ENCODE data around the gene KLHL40. TPM values are rescaled to one million over a fixed set of nuclear protein-coding genes. Genes with fewer than 3 reads are reported as not detected.

The KLHL40 gene
- total RNA-seq, 1 experiment from 2014 or later = not detected

GRCh38 chr3:42736081-42736480, 50.7 kb downstream of the KLHL40 start:
- no peak overlapping the region for H3K27ac ChIP-seq (ENCODE audit: low read depth, low read length, poor library complexity, severe bottlenecking)
- TF ChIP-seq CTCF (conservative IDR thresholded peaks at IDR 0.05; ENCODE audit: low read depth, low read length) = no peak
- TF ChIP-seq EZH2 (IDR thresholded peaks at IDR 0.05; ENCODE audit: borderline replicate concordance, low read depth, low read length, poor library complexity, severe bottlenecking) = no peak
- DNase-seq (ENCODE audit: low spot score) = no peak
- ChIA-PET CTCF (no interaction called here), POLR2A (ENCODE audit: low non-redundant PET) (no interaction called here)
- H3K36me3 ChIP-seq (ENCODE audit: insufficient read depth, low read length, poor library complexity, severe bottlenecking) = no peaks in the 10 kb centered on the region
- no peak overlapping the region for H3K4me3 ChIP-seq (ENCODE audit: low read depth, low read length, poor library complexity, severe bottlenecking)
- BruUV-seq (replicated peaks) = no TSS peak
- no peaks in the 10 kb centered on the region for H3K9me3 ChIP-seq (ENCODE audit: low read depth, low read length, poor library complexity, severe bottlenecking)
- no peaks in the 10 kb centered on the region for H3K27me3 ChIP-seq (replicated peaks; ENCODE audit: insufficient read depth, low read depth, low read length, poor library complexity)
- H3K4me1 ChIP-seq (ENCODE audit: insufficient read depth, low read length, poor library complexity, severe bottlenecking) = no peaks in the 10 kb centered on the region
- intact Hi-C loops (cut with micrococcal nuclease; ENCODE audit: unreplicated experiment) = no loop called here

- Histone ChIP-seq H3K27me3 (replicated peaks; ENCODE audit: insufficient read depth, low read depth, low read length, poor library complexity) (no peaks in the 10 kb centered on the region), H3K9me3 (ENCODE audit: low read depth, low read length, poor library complexity, severe bottlenecking) (no peaks in the 10 kb centered on the region), H3K27ac (ENCODE audit: low read depth, low read length, poor library complexity, severe bottlenecking) (no peak overlapping the region), H3K4me1 (ENCODE audit: insufficient read depth, low read length, poor library complexity, severe bottlenecking) (no peaks in the 10 kb centered on the region), H3K36me3 (ENCODE audit: insufficient read depth, low read length, poor library complexity, severe bottlenecking) (no peaks in the 10 kb centered on the region), H3K4me3 (ENCODE audit: low read depth, low read length, poor library complexity, severe bottlenecking) (no peak overlapping the region)
- no peak for TF ChIP-seq CTCF (conservative IDR thresholded peaks at IDR 0.05; ENCODE audit: low read depth, low read length)
- TF ChIP-seq EZH2 (IDR thresholded peaks at IDR 0.05; ENCODE audit: borderline replicate concordance, low read depth, low read length, poor library complexity, severe bottlenecking) = no peak
- ChIA-PET CTCF (no interaction called here), POLR2A (ENCODE audit: low non-redundant PET) (no interaction called here)
- no TSS peak for BruUV-seq (replicated peaks)
- no peak for DNase-seq (ENCODE audit: low spot score)
- intact Hi-C loops (cut with micrococcal nuclease; ENCODE audit: unreplicated experiment) = no loop called here
Observed at GRCh38 chr3:42736531-42736930, 51.2 kb downstream of the KLHL40 start.

DNA sequence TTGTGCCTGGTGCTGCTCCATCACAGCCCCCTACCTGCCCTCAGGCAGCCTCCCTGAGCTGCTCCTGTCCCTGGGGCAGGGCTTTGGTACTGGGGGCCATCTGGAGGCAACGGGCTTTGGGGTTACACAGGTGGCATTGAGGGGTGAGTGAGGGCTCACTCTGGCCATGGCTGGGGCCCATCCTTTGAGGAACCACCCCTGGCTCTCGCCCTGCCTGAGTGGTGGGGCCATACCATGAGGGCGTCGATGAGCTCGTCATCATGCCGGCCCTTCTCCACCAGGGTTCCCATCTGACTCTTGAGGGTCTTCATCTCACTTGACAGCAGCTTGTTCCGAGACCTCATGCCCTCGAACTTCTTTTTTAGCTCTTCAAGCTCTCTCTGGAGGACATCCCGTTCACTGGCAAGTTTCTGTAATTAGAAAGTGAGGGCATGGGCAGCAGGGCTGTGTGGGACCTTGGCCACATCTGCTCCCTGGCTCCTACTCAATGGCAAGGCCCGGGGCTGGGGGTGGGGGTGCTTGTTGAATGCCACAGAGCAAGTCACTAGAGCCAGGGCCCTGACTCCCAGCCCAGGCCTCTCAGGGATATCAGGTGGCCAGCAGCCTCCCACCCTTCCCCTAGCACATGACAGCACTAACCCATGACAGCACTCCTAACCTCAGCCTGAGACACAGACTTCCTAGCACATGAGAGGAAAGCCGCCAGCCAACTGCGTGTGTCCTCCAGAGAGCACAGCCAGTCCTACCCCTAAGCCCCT, 54.2 kb downstream of the KLHL40 start:
- DNase-seq (ENCODE audit: low spot score) = no peak
- Histone ChIP-seq H3K36me3 (ENCODE audit: insufficient read depth, low read length, poor library complexity, severe bottlenecking) (no peaks in the 10 kb centered on the region), H3K4me3 (ENCODE audit: low read depth, low read length, poor library complexity, severe bottlenecking) (no peak overlapping the region), H3K9me3 (ENCODE audit: low read depth, low read length, poor library complexity, severe bottlenecking) (no peaks in the 10 kb centered on the region), H3K4me1 (ENCODE audit: insufficient read depth, low read length, poor library complexity, severe bottlenecking) (no peaks in the 10 kb centered on the region), H3K27me3 (replicated peaks; ENCODE audit: insufficient read depth, low read depth, low read length, poor library complexity) (no peaks in the 10 kb centered on the region), H3K27ac (ENCODE audit: low read depth, low read length, poor library complexity, severe bottlenecking) (no peak overlapping the region)
- ChIA-PET CTCF (no interaction called here), POLR2A (ENCODE audit: low non-redundant PET) (no interaction called here)
- TF ChIP-seq CTCF (conservative IDR thresholded peaks at IDR 0.05; ENCODE audit: low read depth, low read length) = no peak
- TF ChIP-seq EZH2 (IDR thresholded peaks at IDR 0.05; ENCODE audit: borderline replicate concordance, low read depth, low read length, poor library complexity, severe bottlenecking) = no peak
- no TSS peak for BruUV-seq (replicated peaks)
- intact Hi-C loops (cut with micrococcal nuclease; ENCODE audit: unreplicated experiment) = loop anchor here (10.0 kb wide), 1 partner anchor 165 kb away; no protein-coding TSS in a partner anchor
